ENCODE results near the gene MFSD1. TPM values are rescaled to one million over a fixed set of nuclear protein-coding genes. Genes with fewer than 3 reads are reported as not detected.

Gene MFSD1
- total and polyA plus RNA-seq, 2 donors (not counting 1 experiment from before 2014, with no cell fraction given), result 103 to 117 TPM

GRCh38 chr3:158823426-158823825 lies 21.6 kb downstream of the MFSD1 start:
- H3K9ac ChIP-seq (ENCODE audit: insufficient read depth, low read length), result no peak overlapping the region
- no peaks in the 10 kb centered on the region for H3K4me1 ChIP-seq (ENCODE audit: control insufficient read depth, extremely low read depth, insufficient read depth, low read length)
- no peaks in the 10 kb centered on the region for H3K27me3 ChIP-seq (ENCODE audit: control insufficient read depth, insufficient read depth, low read length)
- H3K9me3 ChIP-seq (ENCODE audit: control insufficient read depth, insufficient read depth, low read depth, low read length), result no peaks in the 10 kb centered on the region
- H4K20me1 ChIP-seq (ENCODE audit: control insufficient read depth, extremely low read depth, insufficient read depth, low read length), result no peaks in the 10 kb centered on the region
- H3K36me3 ChIP-seq (ENCODE audit: control insufficient read depth, insufficient read depth, low read length), result peaks cover 11% of the 10 kb centered on the region
- no peak for DNase-seq (ENCODE audit: low read depth in 2 of 2)
- H3K4me2 ChIP-seq (ENCODE audit: extremely low read depth, insufficient read depth, low read length), result no peak overlapping the region
- H3K79me2 ChIP-seq (ENCODE audit: control insufficient read depth, insufficient read depth, low read length), result no peaks in the 10 kb centered on the region
- no peak overlapping the region for H3K27ac ChIP-seq (ENCODE audit: insufficient read depth, low read length)
- no peak overlapping the region for H3K4me3 ChIP-seq (replicated peaks in 1 of 4; ENCODE audit: control extremely low read depth in 1 of 4, insufficient read depth in 1 of 4, low read depth in 3 of 4, low read length in 4 of 4)
- H2AFZ ChIP-seq (ENCODE audit: low read length), result no peak overlapping the region
- no peak for TF ChIP-seq EZH2 (IDR thresholded peaks at IDR 0.05; ENCODE audit: low read length, missing control alignments)
- TF ChIP-seq CTCF (conservative IDR thresholded peaks at IDR 0.05 in 1 of 2, IDR thresholded peaks at IDR 0.05 in 1 of 2; ENCODE audit: low read depth in 1 of 2, low read length in 2 of 2), result no peak

- H3K27me3 ChIP-seq (ENCODE audit: control insufficient read depth, insufficient read depth, low read length), result no peaks in the 10 kb centered on the region
- no peaks in the 10 kb centered on the region for H3K9me3 ChIP-seq (ENCODE audit: control insufficient read depth, insufficient read depth, low read depth, low read length)
- no peaks in the 10 kb centered on the region for H3K79me2 ChIP-seq (ENCODE audit: control insufficient read depth, insufficient read depth, low read length)
- no peak for DNase-seq (ENCODE audit: low read depth in 2 of 2)
- H3K4me3 ChIP-seq (replicated peaks in 1 of 4; ENCODE audit: control extremely low read depth in 1 of 4, insufficient read depth in 1 of 4, low read depth in 3 of 4, low read length in 4 of 4), result no peak overlapping the region
- TF ChIP-seq CTCF (conservative IDR thresholded peaks at IDR 0.05 in 1 of 2, IDR thresholded peaks at IDR 0.05 in 1 of 2; ENCODE audit: low read depth in 1 of 2, low read length in 2 of 2) (no peak), EZH2 (IDR thresholded peaks at IDR 0.05; ENCODE audit: low read length, missing control alignments) (no peak)
- H2AFZ ChIP-seq (ENCODE audit: low read length), result no peak overlapping the region
- H3K4me2 ChIP-seq (ENCODE audit: extremely low read depth, insufficient read depth, low read length), result no peak overlapping the region
- H4K20me1 ChIP-seq (ENCODE audit: control insufficient read depth, extremely low read depth, insufficient read depth, low read length), result no peaks in the 10 kb centered on the region
- no peak overlapping the region for H3K9ac ChIP-seq (ENCODE audit: insufficient read depth, low read length)
- H3K4me1 ChIP-seq (ENCODE audit: control insufficient read depth, extremely low read depth, insufficient read depth, low read length), result no peaks in the 10 kb centered on the region
- H3K36me3 ChIP-seq (ENCODE audit: control insufficient read depth, insufficient read depth, low read length), result peaks cover 9% of the 10 kb centered on the region
- no peak overlapping the region for H3K27ac ChIP-seq (ENCODE audit: insufficient read depth, low read length)
These were observed 25.9 kb downstream of the MFSD1 start for GRCh38 chr3:158827773-158828172.

- Histone ChIP-seq H3K27ac (ENCODE audit: insufficient read depth, low read length) (no peak overlapping the region), H3K4me2 (ENCODE audit: extremely low read depth, insufficient read depth, low read length) (no peak overlapping the region), H3K27me3 (ENCODE audit: control insufficient read depth, insufficient read depth, low read length) (no peaks in the 10 kb centered on the region), H2AFZ (ENCODE audit: low read length) (no peak overlapping the region), H3K36me3 (ENCODE audit: control insufficient read depth, insufficient read depth, low read length) (peaks cover 8% of the 10 kb centered on the region), H3K4me1 (ENCODE audit: control insufficient read depth, extremely low read depth, insufficient read depth, low read length) (no peaks in the 10 kb centered on the region), H4K20me1 (ENCODE audit: control insufficient read depth, extremely low read depth, insufficient read depth, low read length) (no peaks in the 10 kb centered on the region), H3K4me3 (replicated peaks in 1 of 4; ENCODE audit: control extremely low read depth in 1 of 4, insufficient read depth in 1 of 4, low read depth in 3 of 4, low read length in 4 of 4) (no peak overlapping the region), H3K79me2 (ENCODE audit: control insufficient read depth, insufficient read depth, low read length) (no peaks in the 10 kb centered on the region), H3K9me3 (ENCODE audit: control insufficient read depth, insufficient read depth, low read depth, low read length) (no peaks in the 10 kb centered on the region), H3K9ac (ENCODE audit: insufficient read depth, low read length) (no peak overlapping the region)
- no peak for TF ChIP-seq EZH2 (IDR thresholded peaks at IDR 0.05; ENCODE audit: low read length, missing control alignments)
- no peak for TF ChIP-seq CTCF (conservative IDR thresholded peaks at IDR 0.05 in 1 of 2, IDR thresholded peaks at IDR 0.05 in 1 of 2; ENCODE audit: low read depth in 1 of 2, low read length in 2 of 2)
- DNase-seq (ENCODE audit: low read depth in 2 of 2), result peak; percentile 35 to 52
These were observed 28.5 kb downstream of the MFSD1 start for GRCh38 chr3:158830391-158830790.
